Activated T-helper 17 cell treated with anti-CD3 and anti-CD28 coated beads, Interleukin-2, amount 50 U/mL, for 72 hours (primary cell): ENCODE results near the gene LILRA6. TPM values are rescaled to one million over a fixed set of nuclear protein-coding genes. Genes with fewer than 3 reads are reported as not detected.

Experiments
- total RNA-seq, 2 donors: library from RNA; stranded (reverse); gene quantifications; one replicate each; pipeline ENCODE4 v1.2.3, GENCODE V29; 2022

LILRA6 gene
- total RNA-seq, 2 donors from 2014 or later: 0.19 to 0.39 TPM

Other genes starting within 250 kb of the LILRA6 start
- gene VSTM1, start 178.9 kb downstream of the LILRA6 start, total RNA-seq: not detected
- gene TARM1, start 161.4 kb downstream of the LILRA6 start, total RNA-seq: not detected
- gene OSCAR, start 142.0 kb downstream of the LILRA6 start, total RNA-seq: under 1 TPM in 1 of 2 donors, not detected in 1; 0.58 TPM
- gene NDUFA3, start 139.9 kb downstream of the LILRA6 start, total RNA-seq: 10 to 100 TPM; 39.4 to 70.1 TPM
- 10 to 100 TPM; 31.4 to 47.3 TPM for gene TFPT, start 127.1 kb downstream of the LILRA6 start, total RNA-seq
- 10 to 100 TPM; 56.4 to 99.2 TPM for gene PRPF31, start 127.0 kb downstream of the LILRA6 start, total RNA-seq
- 10 to 100 TPM; 51.4 to 61.4 TPM for gene CNOT3, start 105.0 kb downstream of the LILRA6 start, total RNA-seq
- 1 to 10 TPM; 2.8 to 3.8 TPM for gene LENG1, start 83.1 kb downstream of the LILRA6 start, total RNA-seq
- 1 to 10 TPM; 1.0 to 1.1 TPM for gene TMC4, start 69.6 kb downstream of the LILRA6 start, total RNA-seq
- 10 to 100 TPM; 58.6 to 65.9 TPM for gene MBOAT7, start 53.2 kb downstream of the LILRA6 start, total RNA-seq
- 10 to 100 TPM; 14.3 to 16.7 TPM for gene TSEN34, start 51.5 kb downstream of the LILRA6 start, total RNA-seq
- 1,000 to 10,000 TPM; 1,453 to 1,547 TPM for gene RPS9, start 41.9 kb downstream of the LILRA6 start, total RNA-seq
- 1 to 10 TPM in 1 of 2 donors, under 1 TPM in 1; 0.85 to 1.8 TPM for gene LILRB3, start 19.8 kb downstream of the LILRA6 start, total RNA-seq
- gene LILRB5, start 14.5 kb upstream of the LILRA6 start, total RNA-seq: not detected
- not detected for gene LILRB2, start 38.3 kb upstream of the LILRA6 start, total RNA-seq
- not detected for gene LILRA5, start 70.4 kb upstream of the LILRA6 start, total RNA-seq
- gene LILRA4, start 96.4 kb upstream of the LILRA6 start, total RNA-seq: not detected
- gene LAIR1, start 122.1 kb upstream of the LILRA6 start, total RNA-seq: 10 to 100 TPM in 1 of 2 donors, 1 to 10 TPM in 1; 2.2 to 15.6 TPM
- under 1 TPM in 1 of 2 donors, not detected in 1; 0.40 TPM for gene TTYH1, start 172.7 kb upstream of the LILRA6 start, total RNA-seq
- 100 to 1,000 TPM; 153 to 200 TPM for gene LENG8, start 206.4 kb upstream of the LILRA6 start, total RNA-seq
- gene LENG9, start 221.0 kb upstream of the LILRA6 start, total RNA-seq: 1 to 10 TPM; 3.1 to 4.4 TPM
- gene CDC42EP5, start 230.5 kb upstream of the LILRA6 start, total RNA-seq: not detected